Astrocyte (in vitro differentiated cells and primary cell): ENCODE measurements around the gene EHBP1. TPM values are rescaled to one million over a fixed set of nuclear protein-coding genes. Genes with fewer than 3 reads are reported as not detected.

Experiments
- DNase-seq: peaks from one replicate; pipeline ENCODE4 v3.0.0-alpha.2; 2010; ENCODE audit warnings: low read depth
- FAIRE-seq: peaks from 2 replicates; lab custom pipeline; 2011; peaks lifted over from hg19 to GRCh38; lab: Jason Lieb, UNC
- H2AFZ ChIP-seq: 2 replicates; pipeline ENCODE4 v1.6.0; 2012; ENCODE audit warnings: low read depth, low read length, inconsistent platforms
- H3K27ac ChIP-seq: 2 replicates; pipeline ENCODE4 v1.5.1; 2011; ENCODE audit warnings: low read depth, low read length, inconsistent platforms
- H3K27me3 ChIP-seq: 2 replicates; pipeline ENCODE4 v1.6.0; 2011; ENCODE audit warnings: low read length, inconsistent platforms; ENCODE audit not compliant: insufficient read depth
- H3K36me3 ChIP-seq: 2 replicates; pipeline ENCODE4 v1.5.1; 2011; ENCODE audit warnings: low read length, inconsistent platforms; ENCODE audit not compliant: insufficient read depth
- H3K4me1 ChIP-seq: 2 replicates; pipeline ENCODE4 v1.5.1; 2011; ENCODE audit warnings: low read length, inconsistent platforms; ENCODE audit not compliant: insufficient read depth
- H3K4me2 ChIP-seq: 2 replicates; pipeline ENCODE4 v1.6.0; 2012; ENCODE audit warnings: low read length, inconsistent platforms
- H3K4me3 ChIP-seq: 2 replicates; pipeline ENCODE4 v1.5.1; 2011; ENCODE audit warnings: low read depth, mild to moderate bottlenecking, low read length, inconsistent platforms; ENCODE audit not compliant: insufficient read depth
- H3K79me2 ChIP-seq: 2 replicates; pipeline ENCODE4 v1.6.0; 2012; ENCODE audit warnings: mild to moderate bottlenecking, low read length, inconsistent platforms; ENCODE audit not compliant: insufficient read depth
- H3K9ac ChIP-seq: 2 replicates; pipeline ENCODE4 v1.6.0; 2012; ENCODE audit warnings: mild to moderate bottlenecking, low read length, inconsistent platforms
- H3K9me3 ChIP-seq: 2 replicates; pipeline ENCODE4 v1.5.1; 2012; ENCODE audit warnings: low read depth, mild to moderate bottlenecking, low read length, inconsistent platforms; ENCODE audit not compliant: insufficient read depth
- H4K20me1 ChIP-seq: 2 replicates; pipeline ENCODE4 v1.6.0; 2012; ENCODE audit warnings: low read length, inconsistent platforms; ENCODE audit not compliant: insufficient read depth
- H3K27ac Mint-ChIP-seq: one replicate; pipeline ENCODE4 v1.8.0; 2021; ENCODE audit warnings: mild to moderate bottlenecking, mixed read lengths; ENCODE audit not compliant: unreplicated experiment
- H3K27me3 Mint-ChIP-seq: one replicate; pipeline ENCODE4 v1.8.0; 2021; ENCODE audit warnings: low read depth, mixed read lengths; ENCODE audit not compliant: unreplicated experiment
- H3K36me3 Mint-ChIP-seq: one replicate; pipeline ENCODE4 v1.8.0; 2021; ENCODE audit warnings: low read depth, mixed read lengths; ENCODE audit not compliant: unreplicated experiment
- H3K4me1 Mint-ChIP-seq: one replicate; pipeline ENCODE4 v1.8.0; 2021; ENCODE audit warnings: low read depth, mixed read lengths; ENCODE audit not compliant: unreplicated experiment
- H3K4me3 Mint-ChIP-seq: one replicate; pipeline ENCODE4 v1.8.0; 2021; ENCODE audit warnings: mild to moderate bottlenecking, moderate library complexity, mixed read lengths; ENCODE audit not compliant: unreplicated experiment
- H3K9me3 Mint-ChIP-seq: one replicate; pipeline ENCODE4 v1.8.0; 2021; ENCODE audit warnings: mild to moderate bottlenecking, mixed read lengths; ENCODE audit not compliant: unreplicated experiment
- EZH2 ChIP-seq: IDR thresholded peaks from 2 replicates; pipeline ENCODE4 v1.6.1; 2012; ENCODE audit warnings: mild to moderate bottlenecking, low read length, inconsistent platforms; ENCODE audit not compliant: insufficient read depth
- total RNA-seq: library from RNA; stranded (reverse); gene quantifications from 2 replicates; pipeline ENCODE4 v1.2.1, GENCODE V29; 2021
- TF ChIP-seq, protein P1 (sequence below): IDR thresholded peaks from 2 replicates; pipeline ENCODE4 v1.5.1; 2011; ENCODE audit warnings: low read depth, mild to moderate bottlenecking, inconsistent platforms, low read length, moderate library complexity; ENCODE audit not compliant: insufficient read depth

EHBP1 gene
- total RNA-seq, 1 donor from 2014 or later = 44.1 TPM

DNA sequence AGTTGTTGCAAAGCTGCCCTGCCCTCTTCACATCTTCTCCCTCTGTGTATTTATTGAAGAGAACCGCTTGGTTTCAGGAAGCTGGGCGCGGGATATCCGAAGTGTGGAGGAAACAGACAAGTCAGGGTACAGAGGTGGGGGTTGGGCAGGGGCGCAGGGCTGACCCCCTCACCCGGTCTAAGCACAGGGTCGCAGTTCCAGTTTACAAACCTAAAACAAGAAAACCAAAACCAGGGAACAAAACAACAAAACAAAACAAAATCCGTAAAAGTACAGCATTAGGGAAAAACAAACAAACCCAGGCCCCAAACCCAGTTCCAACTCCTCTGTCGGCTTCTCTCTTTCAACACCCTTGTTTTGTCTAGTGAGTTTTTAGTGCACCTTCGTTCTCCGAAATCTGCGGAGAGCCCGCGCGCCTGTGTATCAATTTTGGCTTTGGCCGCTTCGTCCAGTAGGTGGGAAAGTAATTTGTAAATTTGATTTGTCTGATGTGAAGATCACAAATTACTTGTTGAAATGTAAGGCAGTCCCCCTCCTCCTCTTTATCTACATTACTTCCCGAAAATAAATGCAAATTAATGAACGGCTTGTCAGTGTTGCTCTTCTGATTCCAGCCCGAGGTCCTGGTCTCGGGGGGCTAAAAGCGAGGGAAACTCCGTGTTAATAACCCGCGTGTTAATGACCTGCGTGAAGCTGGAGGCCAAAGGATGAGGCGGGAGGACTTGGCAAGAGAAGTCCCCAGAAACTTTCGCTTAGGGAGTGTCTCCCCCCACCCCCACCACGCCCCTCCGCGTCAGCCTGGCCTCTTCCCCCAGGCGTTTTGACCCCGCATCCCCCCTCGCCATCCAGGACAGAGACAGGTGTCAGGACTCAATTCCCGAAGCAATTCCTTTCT, 352.0 kb downstream of the EHBP1 start:
- H3K27me3 ChIP-seq = peaks cover 86% of the 10 kb centered on the region
- H3K27me3 Mint-ChIP-seq = peaks cover 83% of the 10 kb centered on the region
- H3K4me3 Mint-ChIP-seq = no peak overlapping the region
- H3K4me1 Mint-ChIP-seq = no peaks in the 10 kb centered on the region
- TF ChIP-seq, protein P1, sequence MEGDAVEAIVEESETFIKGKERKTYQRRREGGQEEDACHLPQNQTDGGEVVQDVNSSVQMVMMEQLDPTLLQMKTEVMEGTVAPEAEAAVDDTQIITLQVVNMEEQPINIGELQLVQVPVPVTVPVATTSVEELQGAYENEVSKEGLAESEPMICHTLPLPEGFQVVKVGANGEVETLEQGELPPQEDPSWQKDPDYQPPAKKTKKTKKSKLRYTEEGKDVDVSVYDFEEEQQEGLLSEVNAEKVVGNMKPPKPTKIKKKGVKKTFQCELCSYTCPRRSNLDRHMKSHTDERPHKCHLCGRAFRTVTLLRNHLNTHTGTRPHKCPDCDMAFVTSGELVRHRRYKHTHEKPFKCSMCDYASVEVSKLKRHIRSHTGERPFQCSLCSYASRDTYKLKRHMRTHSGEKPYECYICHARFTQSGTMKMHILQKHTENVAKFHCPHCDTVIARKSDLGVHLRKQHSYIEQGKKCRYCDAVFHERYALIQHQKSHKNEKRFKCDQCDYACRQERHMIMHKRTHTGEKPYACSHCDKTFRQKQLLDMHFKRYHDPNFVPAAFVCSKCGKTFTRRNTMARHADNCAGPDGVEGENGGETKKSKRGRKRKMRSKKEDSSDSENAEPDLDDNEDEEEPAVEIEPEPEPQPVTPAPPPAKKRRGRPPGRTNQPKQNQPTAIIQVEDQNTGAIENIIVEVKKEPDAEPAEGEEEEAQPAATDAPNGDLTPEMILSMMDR = no peak
- peak; percentile 4 for TF ChIP-seq EZH2
- no peak overlapping the region for H3K27ac Mint-ChIP-seq
- no peaks in the 10 kb centered on the region for H3K9me3 ChIP-seq
- H3K4me2 ChIP-seq = peak overlapping the region; percentile 53
- peaks cover 1% of the 10 kb centered on the region for H3K36me3 Mint-ChIP-seq
- H3K27ac ChIP-seq = no peak overlapping the region
- H4K20me1 ChIP-seq = peaks cover 45% of the 10 kb centered on the region
- H3K9me3 Mint-ChIP-seq = peaks cover 22% of the 10 kb centered on the region
- DNase-seq = no peak
- peaks cover 4% of the 10 kb centered on the region for H3K4me1 ChIP-seq
- no peak overlapping the region for H3K9ac ChIP-seq
- no peak for FAIRE-seq
- no peak overlapping the region for H3K4me3 ChIP-seq
- no peak overlapping the region for H2AFZ ChIP-seq
- peaks cover 33% of the 10 kb centered on the region for H3K79me2 ChIP-seq
- no peaks in the 10 kb centered on the region for H3K36me3 ChIP-seq

- H3K9me3 Mint-ChIP-seq = peaks cover 19% of the 10 kb centered on the region
- H3K4me1 ChIP-seq = peaks cover 4% of the 10 kb centered on the region
- H3K36me3 Mint-ChIP-seq = peaks cover 1% of the 10 kb centered on the region
- FAIRE-seq (no peak), DNase-seq (peak; percentile 14)
- H3K27me3 ChIP-seq = peaks cover 80% of the 10 kb centered on the region
- H2AFZ ChIP-seq = no peak overlapping the region
- no peak overlapping the region for H3K27ac Mint-ChIP-seq
- H3K27me3 Mint-ChIP-seq = peaks cover 81% of the 10 kb centered on the region
- peak overlapping the region; percentile 58 for H3K4me3 Mint-ChIP-seq
- H3K9me3 ChIP-seq = no peaks in the 10 kb centered on the region
- H3K79me2 ChIP-seq = peaks cover 25% of the 10 kb centered on the region
- no peak overlapping the region for H3K4me3 ChIP-seq
- no peaks in the 10 kb centered on the region for H3K36me3 ChIP-seq
- no peak overlapping the region for H3K9ac ChIP-seq
- TF ChIP-seq EZH2 = no peak
- TF ChIP-seq, protein P1 = no peak
- peaks cover 42% of the 10 kb centered on the region for H4K20me1 ChIP-seq
- H3K4me2 ChIP-seq = peak overlapping the region; percentile 53
- no peaks in the 10 kb centered on the region for H3K4me1 Mint-ChIP-seq
- no peak overlapping the region for H3K27ac ChIP-seq
These were observed 352.8 kb downstream of the EHBP1 start for GRCh38 chr2:63058144-63058920.
